T-cell (primary cell): Measurements from ENCODE around the gene SEPTIN5. TPM values are rescaled to one million over a fixed set of nuclear protein-coding genes. Genes with fewer than 3 reads are reported as not detected.
A peak's percentile ranks its signal among the peaks of the same experiment; 100 is the strongest.

Source experiments
- ATAC-seq, 4 experiments: fragments of 200-7000 bp in 3 of 4; fragments of 150-1000 bp in 1 of 4; cut with Tn5 transposase; replicated peaks in 1 of 4; 1 replicate in 3 of 4; 2 replicates in 1 of 4; pipeline ENCODE4 v1.10.0; 2021; ENCODE audit warnings: moderate library complexity in 3 of 4, mild to moderate bottlenecking in 2 of 4, moderate number of reproducible peaks in 1 of 4
- CTCF ChIA-PET, 2 donors: fragments of 300-600 bp; sonication (Branson Sonifier 250); formaldehyde crosslinking; loops; one replicate each; lab custom pipeline; 2022; ENCODE audit warnings: antibody characterized with exemption in 2 of 2; lab: Charles Lee
- POLR2A ChIA-PET, 2 donors: fragments of 300-600 bp; sonication (Branson Sonifier 250); formaldehyde crosslinking; loops; one replicate each; lab custom pipeline; 2022; ENCODE audit warnings: antibody characterized with exemption in 2 of 2; lab: Charles Lee
- DNase-seq, 35 experiments: peaks; one replicate each; pipeline versions ENCODE4 v3.0.0 to v3.0.0-alpha.2; 2013 to 2023
- H3K27ac ChIP-seq: one replicate; pipeline ENCODE4 v1.5.1; 2013; ENCODE audit warnings: low read length
- H3K27me3 ChIP-seq, 2 experiments: replicated peaks in 1 of 2; 1 replicate in 1 of 2; 2 replicates in 1 of 2; pipeline versions ENCODE4 v1.6.1 to v1.7.0; 2013; ENCODE audit warnings: low read length in 1 of 2, mixed read lengths in 1 of 2; ENCODE audit not compliant: control insufficient read depth in 2 of 2, insufficient read depth in 2 of 2; ENCODE audit errors: extremely low read depth in 1 of 2
- H3K36me3 ChIP-seq, 2 donors: 1 replicate in 1 of 2; 2 replicates in 1 of 2; pipeline versions ENCODE4 v1.6.1 to v1.7.0; 2013; ENCODE audit warnings: low read length in 1 of 2; ENCODE audit not compliant: control insufficient read depth in 2 of 2, insufficient read depth in 1 of 2; ENCODE audit errors: extremely low read depth in 1 of 2
- H3K4me1 ChIP-seq, 2 experiments: 1 replicate in 1 of 2; 2 replicates in 1 of 2; pipeline versions ENCODE4 v1.6.1 to v1.7.0; 2013; ENCODE audit warnings: low read length in 2 of 2, mixed read lengths in 1 of 2; ENCODE audit not compliant: insufficient read depth in 2 of 2, control insufficient read depth in 1 of 2; ENCODE audit errors: extremely low read depth in 1 of 2
- H3K4me3 ChIP-seq, 2 donors: 1 replicate in 1 of 2; 2 replicates in 1 of 2; pipeline versions ENCODE4 v1.5.1 to v1.7.0; 2013; ENCODE audit warnings: mild to moderate bottlenecking in 2 of 2, low read length in 1 of 2, moderate library complexity in 1 of 2; ENCODE audit not compliant: control insufficient read depth in 1 of 2; ENCODE audit errors: extremely low read depth in 1 of 2
- H3K9me3 ChIP-seq: 2 replicates; pipeline ENCODE4 v1.7.0; 2013
- H3K27ac Mint-ChIP-seq, 2 donors: one replicate each; pipeline ENCODE4 v1.8.0; 2020 to 2021; ENCODE audit warnings: mild to moderate bottlenecking in 2 of 2, mixed read lengths in 2 of 2
- H3K27me3 Mint-ChIP-seq, 2 donors: one replicate each; pipeline ENCODE4 v1.8.0; 2021 to 2022; ENCODE audit warnings: mixed read lengths in 2 of 2
- H3K36me3 Mint-ChIP-seq: one replicate; pipeline ENCODE4 v1.8.0; 2021; ENCODE audit warnings: mixed read lengths
- H3K4me1 Mint-ChIP-seq, 3 donors: one replicate each; pipeline ENCODE4 v1.8.0; 2020 to 2022; ENCODE audit warnings: mixed read lengths in 3 of 3, mild to moderate bottlenecking in 1 of 3
- H3K4me3 Mint-ChIP-seq, 3 donors: one replicate each; pipeline ENCODE4 v1.8.0; 2020 to 2022; ENCODE audit warnings: mild to moderate bottlenecking in 3 of 3, mixed read lengths in 3 of 3, moderate library complexity in 3 of 3
- H3K9me3 Mint-ChIP-seq, 3 donors: one replicate each; pipeline ENCODE4 v1.8.0; 2020 to 2022; ENCODE audit warnings: mixed read lengths in 3 of 3
- WGBS: methylation state at CpG from one replicate; pipeline ENCODE4 v1.1.5; 2013; ENCODE audit warnings: missing lambda C conversion rate; ENCODE audit not compliant: insufficient coverage; 5-methylcytosine and 5-hydroxymethylcytosine counted together
- total RNA-seq, 35 experiments: library from RNA in 6 of 35; stranded (reverse) in 6 of 35; fragments of 120-200 nt in 1 of 35; gene quantifications; one replicate each; pipeline versions ENCODE4 v1.2.1 to v1.2.4 and lab custom pipeline; 2013 to 2026

The SEPTIN5 gene
- total RNA-seq, 5 donors from 2014 or later (not counting 1 experiment from before 2014, with no cell fraction given), result 0.33 to 3.2 (median 1.2) TPM

GRCh38 chr22:19731361-19732135 is 17.2 kb downstream of the SEPTIN5 start:
- Histone ChIP-seq H3K27me3 (peaks cover 0 to 35% of the 10 kb centered on the region in 2 experiments), H3K27ac (no peak overlapping the region), H3K9me3 (no peaks in the 10 kb centered on the region), H3K4me3 (no peak overlapping the region), H3K4me1 (peaks cover 0 to 13% of the 10 kb centered on the region in 2 experiments), H3K36me3 (no peaks in the 10 kb centered on the region)
- CTCF ChIA-PET, result interaction anchor here (0.8 to 1.8 kb wide), 4 partner anchors 17 to 182 kb away, joined by 3 to 20 read pairs (median 6); no protein-coding TSS in a partner anchor
- H3K4me3 Mint-ChIP-seq, result peak overlapping the region in 2 of 3 donors; percentile 39 to 69
- H3K4me1 Mint-ChIP-seq, result peaks cover 2 to 6% (median 3%) of the 10 kb centered on the region in 3 donors
- no peaks in the 10 kb centered on the region for H3K36me3 Mint-ChIP-seq
- 34% methylated on average over 3 of the region's 21 CpGs for WGBS
- DNase-seq (no peak), ATAC-seq (no peak)
- H3K27me3 Mint-ChIP-seq, result peaks cover 0 to 6% of the 10 kb centered on the region in 2 donors
- H3K9me3 Mint-ChIP-seq, result no peaks in the 10 kb centered on the region
- H3K27ac Mint-ChIP-seq, result no peak overlapping the region
- POLR2A ChIA-PET, result no interaction called here

- ATAC-seq, result no peak
- peaks cover 0 to 35% of the 10 kb centered on the region in 2 experiments for H3K27me3 ChIP-seq
- H3K27ac Mint-ChIP-seq, result no peak overlapping the region
- H3K36me3 Mint-ChIP-seq, result no peaks in the 10 kb centered on the region
- peak overlapping the region in 1 of 3 donors; percentile 38 for H3K4me3 Mint-ChIP-seq
- H3K27me3 Mint-ChIP-seq, result peaks cover 0 to 5% of the 10 kb centered on the region in 2 donors
- H3K4me1 ChIP-seq, result peaks cover 0 to 13% of the 10 kb centered on the region in 2 experiments
- no peak for DNase-seq
- 92% methylated on average over 8 of the region's 10 CpGs for whole genome bisulfite sequencing
- H3K9me3 ChIP-seq, result no peaks in the 10 kb centered on the region
- H3K27ac ChIP-seq, result no peak overlapping the region
- peaks cover 2 to 6% (median 3%) of the 10 kb centered on the region in 3 donors for H3K4me1 Mint-ChIP-seq
- ChIA-PET POLR2A (interaction anchor here in 1 of 2 donors (0.6 kb wide), 1 partner anchor 161 kb away, joined by 3 read pairs; no protein-coding TSS in a partner anchor), CTCF (no interaction called here)
- no peaks in the 10 kb centered on the region for H3K36me3 ChIP-seq
- H3K4me3 ChIP-seq, result no peak overlapping the region
- H3K9me3 Mint-ChIP-seq, result no peaks in the 10 kb centered on the region
Observed at GRCh38 chr22:19732403-19733113, 18.3 kb downstream of the SEPTIN5 start.

GRCh38 chr22:19733755-19734154 is 19.5 kb downstream of the SEPTIN5 start:
- no peak for DNase-seq
- ChIA-PET POLR2A (no interaction called here), CTCF (no interaction called here)
- Histone ChIP-seq H3K36me3 (no peaks in the 10 kb centered on the region), H3K9me3 (no peaks in the 10 kb centered on the region), H3K27ac (no peak overlapping the region), H3K4me3 (no peak overlapping the region), H3K27me3 (peaks cover 0 to 25% of the 10 kb centered on the region in 2 experiments), H3K4me1 (peaks cover 0 to 13% of the 10 kb centered on the region in 2 experiments)
- Mint-ChIP-seq H3K4me3 (no peak overlapping the region), H3K9me3 (no peaks in the 10 kb centered on the region), H3K36me3 (no peaks in the 10 kb centered on the region), H3K27ac (no peak overlapping the region), H3K27me3 (peaks cover 0 to 1% of the 10 kb centered on the region in 2 donors), H3K4me1 (peaks cover 2 to 6% (median 3%) of the 10 kb centered on the region in 3 donors)
- no peak for ATAC-seq
- 88% methylated on average over 5 of the region's 5 CpGs for WGBS

GRCh38 chr22:19734163-19734562 is 19.9 kb downstream of the SEPTIN5 start:
- CTCF ChIA-PET, result no interaction called here
- Mint-ChIP-seq H3K4me3 (no peak overlapping the region), H3K4me1 (peaks cover 2 to 6% (median 3%) of the 10 kb centered on the region in 3 donors), H3K27me3 (peaks cover 0 to 1% of the 10 kb centered on the region in 2 donors), H3K36me3 (no peaks in the 10 kb centered on the region), H3K27ac (no peak overlapping the region), H3K9me3 (no peaks in the 10 kb centered on the region)
- DNase-seq (no peak), ATAC-seq (no peak)
- Histone ChIP-seq H3K27me3 (peaks cover 0 to 21% of the 10 kb centered on the region in 2 experiments), H3K4me1 (peaks cover 0 to 13% of the 10 kb centered on the region in 2 experiments), H3K36me3 (no peaks in the 10 kb centered on the region), H3K27ac (no peak overlapping the region), H3K9me3 (no peaks in the 10 kb centered on the region), H3K4me3 (no peak overlapping the region)
- WGBS, result 95% methylated on average over 6 of the region's 7 CpGs
- POLR2A ChIA-PET, result no interaction called here

GRCh38 chr22:19734837-19735382 is 20.6 kb downstream of the SEPTIN5 start:
- no peaks in the 10 kb centered on the region for H3K36me3 ChIP-seq
- H3K9me3 ChIP-seq, result no peaks in the 10 kb centered on the region
- H3K4me1 ChIP-seq, result peaks cover 0 to 13% of the 10 kb centered on the region in 2 experiments
- Mint-ChIP-seq H3K27me3 (peaks cover 0 to 1% of the 10 kb centered on the region in 2 donors), H3K4me3 (no peak overlapping the region), H3K4me1 (peaks cover 2 to 6% (median 3%) of the 10 kb centered on the region in 3 donors), H3K9me3 (no peaks in the 10 kb centered on the region), H3K27ac (no peak overlapping the region), H3K36me3 (no peaks in the 10 kb centered on the region)
- POLR2A ChIA-PET, result no interaction called here
- 75% methylated on average over 5 of the region's 5 CpGs for WGBS
- no peak overlapping the region for H3K4me3 ChIP-seq
- no peak for DNase-seq
- no peak overlapping the region for H3K27ac ChIP-seq
- peaks cover 0 to 17% of the 10 kb centered on the region in 2 experiments for H3K27me3 ChIP-seq
- CTCF ChIA-PET, result no interaction called here
- no peak for ATAC-seq
